Measurements from ENCODE around the gene TOP3B.

The TOP3B gene

GRCh38 chr22:21980547-21980946 is 2.0 kb downstream of the TOP3B start:
- no peak overlapping the region for H3K4me3 ChIP-seq
- DNase-seq (ENCODE audit: low spot score), result no peak
- no peak overlapping the region for H3K27ac ChIP-seq
- no peak for TF ChIP-seq CTCF (IDR thresholded peaks at IDR 0.05)

GRCh38 chr22:21978564-21979386 is 3.8 kb downstream of the TOP3B start:
- Histone ChIP-seq H3K27ac (no peak overlapping the region), H3K4me3 (no peak overlapping the region)
- DNase-seq (ENCODE audit: low spot score), result no peak
- TF ChIP-seq CTCF (IDR thresholded peaks at IDR 0.05), result no peak

- DNase-seq (ENCODE audit: low spot score), result no peak
- TF ChIP-seq CTCF (IDR thresholded peaks at IDR 0.05), result no peak
- H3K27ac ChIP-seq, result no peak overlapping the region
- no peak overlapping the region for H3K4me3 ChIP-seq
Observed at GRCh38 chr22:21977814-21978213, 4.8 kb downstream of the TOP3B start.

- Histone ChIP-seq H3K27ac (no peak overlapping the region), H3K4me3 (no peak overlapping the region)
- no peak for TF ChIP-seq CTCF (IDR thresholded peaks at IDR 0.05)
- DNase-seq (ENCODE audit: low spot score), result no peak
Observed at GRCh38 chr22:21975854-21976345, 6.7 kb downstream of the TOP3B start.

GRCh38 chr22:21975273-21975672 is 7.3 kb downstream of the TOP3B start:
- no peak for DNase-seq (ENCODE audit: low spot score)
- Histone ChIP-seq H3K4me3 (no peak overlapping the region), H3K27ac (no peak overlapping the region)
- TF ChIP-seq CTCF (IDR thresholded peaks at IDR 0.05), result no peak

- Histone ChIP-seq H3K27ac (no peak overlapping the region), H3K4me3 (no peak overlapping the region)
- TF ChIP-seq CTCF (IDR thresholded peaks at IDR 0.05), result no peak
- no peak for DNase-seq (ENCODE audit: low spot score)
Observed at GRCh38 chr22:21974058-21974649, 8.4 kb downstream of the TOP3B start.

GRCh38 chr22:21972806-21973205 is 9.8 kb downstream of the TOP3B start:
- no peak for DNase-seq (ENCODE audit: low spot score)
- Histone ChIP-seq H3K4me3 (no peak overlapping the region), H3K27ac (no peak overlapping the region)
- no peak for TF ChIP-seq CTCF (IDR thresholded peaks at IDR 0.05)
